Keratinocyte (primary cell): Measurements from ENCODE around the gene C16orf86. TPM values are rescaled to one million over a fixed set of nuclear protein-coding genes. Genes with fewer than 3 reads are reported as not detected.

Experiments used
- DNase-seq: peaks from one replicate; pipeline ENCODE4 v3.0.0-alpha.2; 2011; ENCODE audit warnings: low read depth, missing footprints, low spot score
- FAIRE-seq: peaks from 2 replicates; lab custom pipeline; 2011; peaks lifted over from hg19 to GRCh38; lab: Jason Lieb, UNC
- H2AFZ ChIP-seq: 2 replicates; pipeline ENCODE4 v1.6.0; 2012; ENCODE audit warnings: low read length, control low read depth, inconsistent platforms; ENCODE audit not compliant: control insufficient read depth
- H3K27ac ChIP-seq: 2 replicates; pipeline ENCODE4 v1.5.1; 2011; ENCODE audit warnings: low read length; ENCODE audit not compliant: control insufficient read depth, insufficient read depth
- H3K27me3 ChIP-seq: 3 replicates; pipeline ENCODE4 v1.6.0; 2011; ENCODE audit warnings: low read length; ENCODE audit not compliant: control insufficient read depth, insufficient read depth; ENCODE audit errors: extremely low read depth
- H3K36me3 ChIP-seq, 2 experiments: 2 replicates in 1 of 2; 3 replicates in 1 of 2; pipeline ENCODE4 v1.5.1; 2011; ENCODE audit warnings: low read length in 2 of 2, mild to moderate bottlenecking in 1 of 2; ENCODE audit not compliant: control insufficient read depth in 2 of 2, insufficient read depth in 2 of 2; ENCODE audit errors: extremely low read depth in 1 of 2
- H3K4me1 ChIP-seq: 3 replicates; pipeline ENCODE4 v1.5.1; 2011; ENCODE audit warnings: low read length; ENCODE audit not compliant: control insufficient read depth, insufficient read depth; ENCODE audit errors: extremely low read depth
- H3K4me2 ChIP-seq: 3 replicates; pipeline ENCODE4 v1.6.0; 2011; ENCODE audit warnings: low read depth, low read length; ENCODE audit not compliant: control insufficient read depth, insufficient read depth; ENCODE audit errors: extremely low read depth
- H3K4me3 ChIP-seq, 3 experiments: fragments of 200-600 bp in 1 of 3; sonication (generic) in 1 of 3; 2 replicates in 2 of 3; 3 replicates in 1 of 3; pipeline ENCODE4 v1.5.1; 2011 to 2016; ENCODE audit warnings: low read length in 3 of 3, mild to moderate bottlenecking in 3 of 3, control low read depth in 2 of 3, inconsistent platforms in 1 of 3, low read depth in 1 of 3, mixed read lengths in 1 of 3, mixed run types in 1 of 3, moderate library complexity in 1 of 3; ENCODE audit not compliant: control insufficient read depth in 2 of 3, insufficient read depth in 2 of 3; ENCODE audit errors: extremely low read depth in 1 of 3
- H3K79me2 ChIP-seq: 2 replicates; pipeline ENCODE4 v1.6.0; 2012; ENCODE audit warnings: low read length; ENCODE audit not compliant: control insufficient read depth, insufficient read depth
- H3K9ac ChIP-seq: 3 replicates; pipeline ENCODE4 v1.6.0; 2011; ENCODE audit warnings: low read length; ENCODE audit not compliant: control insufficient read depth, insufficient read depth; ENCODE audit errors: extremely low read depth
- H3K9me1 ChIP-seq: 3 replicates; pipeline ENCODE4 v1.6.0; 2011; ENCODE audit warnings: low read length; ENCODE audit not compliant: control insufficient read depth, insufficient read depth; ENCODE audit errors: extremely low read depth
- H3K9me3 ChIP-seq: 2 replicates; pipeline ENCODE4 v1.5.1; 2012; ENCODE audit warnings: low read depth, low read length; ENCODE audit not compliant: control insufficient read depth
- H4K20me1 ChIP-seq: 3 replicates; pipeline ENCODE4 v1.6.0; 2011; ENCODE audit warnings: low read length; ENCODE audit not compliant: control insufficient read depth, insufficient read depth; ENCODE audit errors: extremely low read depth
- EZH2 ChIP-seq: IDR thresholded peaks from one replicate; pipeline ENCODE4 v1.6.1; 2012; ENCODE audit warnings: inconsistent platforms, mild to moderate bottlenecking, low read length, moderate library complexity
- dilution Hi-C: fragments of 300-500 bp; cut with MboI; formaldehyde crosslinking; loops from one replicate; pipeline ENCODE4 v1.7.0; 2020; ENCODE audit warnings: low sequenced_read_pairs; ENCODE audit not compliant: extremely low pct_ligation_motif_present
- polyA plus RNA-seq, 5 experiments: library from polyadenylated mRNA; depleted of rRNA in 3 of 5; stranded (reverse) in 3 of 5; stranded (forward) in 1 of 5; unstranded in 1 of 5; fragments of >200 nt; gene quantifications; 1 replicate in 1 of 5; 2 replicates in 3 of 5; 3 replicates in 1 of 5; pipeline versions ENCODE4 v1.2.1 to v1.2.3, GENCODE V29; 2011 to 2012; ENCODE audit warnings: missing spikeins in 2 of 5, low read depth in 1 of 5, low replicate concordance in 1 of 5
- TF ChIP-seq, protein P1 (sequence below), 3 experiments: IDR thresholded peaks in 1 of 3; conservative IDR thresholded peaks in 1 of 3; optimal IDR thresholded peaks in 1 of 3; 2 replicates in 2 of 3; 3 replicates in 1 of 3; pipeline versions ENCODE3 to v1.5.1; 2011; ENCODE audit warnings: low read length in 3 of 3, mild to moderate bottlenecking in 3 of 3, moderate library complexity in 2 of 3, control low read depth in 1 of 3, inconsistent platforms in 1 of 3; ENCODE audit not compliant: insufficient read depth in 2 of 3; ENCODE audit errors: extremely low read depth in 1 of 3

Gene C16orf86
- polyA plus RNA-seq, 1 donor (not counting 4 experiments of a cell fraction or from before 2014, with no cell fraction given): 0.17 TPM

DNA sequence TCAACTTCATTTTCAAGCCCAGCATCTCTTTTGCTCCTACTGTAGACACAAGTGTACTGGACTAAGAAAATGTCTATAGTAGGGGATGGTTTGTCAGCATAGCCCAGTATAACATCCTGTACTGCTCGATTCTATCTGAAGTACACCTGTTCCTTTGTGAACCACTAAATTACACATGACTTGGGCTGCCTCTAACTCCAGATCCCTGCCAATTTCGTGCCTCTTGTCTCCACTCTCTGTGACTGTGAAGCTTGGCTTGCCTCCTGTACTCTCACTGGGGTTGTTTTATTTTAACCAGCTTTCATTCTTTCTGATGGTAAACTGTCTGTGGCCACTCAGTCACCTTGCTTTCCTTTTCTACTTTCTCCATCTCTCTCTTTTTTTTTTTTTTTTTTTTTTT lies 28.0 kb downstream of the C16orf86 start:
- no peak overlapping the region for H3K4me3 ChIP-seq
- DNase-seq (no peak), FAIRE-seq (no peak)
- no peaks in the 10 kb centered on the region for H3K9me1 ChIP-seq
- H3K36me3 ChIP-seq: peaks cover 2 to 3% of the 10 kb centered on the region in 2 experiments
- no peaks in the 10 kb centered on the region for H3K27me3 ChIP-seq
- H3K27ac ChIP-seq: no peak overlapping the region
- no peaks in the 10 kb centered on the region for H3K9me3 ChIP-seq
- no peak overlapping the region for H3K4me2 ChIP-seq
- H2AFZ ChIP-seq: no peak overlapping the region
- H3K4me1 ChIP-seq: peaks cover 10% of the 10 kb centered on the region
- dilution Hi-C loops: no loop called here
- peaks cover 25% of the 10 kb centered on the region for H3K79me2 ChIP-seq
- peaks cover 3% of the 10 kb centered on the region for H4K20me1 ChIP-seq
- TF ChIP-seq EZH2: no peak
- TF ChIP-seq, protein P1, sequence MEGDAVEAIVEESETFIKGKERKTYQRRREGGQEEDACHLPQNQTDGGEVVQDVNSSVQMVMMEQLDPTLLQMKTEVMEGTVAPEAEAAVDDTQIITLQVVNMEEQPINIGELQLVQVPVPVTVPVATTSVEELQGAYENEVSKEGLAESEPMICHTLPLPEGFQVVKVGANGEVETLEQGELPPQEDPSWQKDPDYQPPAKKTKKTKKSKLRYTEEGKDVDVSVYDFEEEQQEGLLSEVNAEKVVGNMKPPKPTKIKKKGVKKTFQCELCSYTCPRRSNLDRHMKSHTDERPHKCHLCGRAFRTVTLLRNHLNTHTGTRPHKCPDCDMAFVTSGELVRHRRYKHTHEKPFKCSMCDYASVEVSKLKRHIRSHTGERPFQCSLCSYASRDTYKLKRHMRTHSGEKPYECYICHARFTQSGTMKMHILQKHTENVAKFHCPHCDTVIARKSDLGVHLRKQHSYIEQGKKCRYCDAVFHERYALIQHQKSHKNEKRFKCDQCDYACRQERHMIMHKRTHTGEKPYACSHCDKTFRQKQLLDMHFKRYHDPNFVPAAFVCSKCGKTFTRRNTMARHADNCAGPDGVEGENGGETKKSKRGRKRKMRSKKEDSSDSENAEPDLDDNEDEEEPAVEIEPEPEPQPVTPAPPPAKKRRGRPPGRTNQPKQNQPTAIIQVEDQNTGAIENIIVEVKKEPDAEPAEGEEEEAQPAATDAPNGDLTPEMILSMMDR (optimal IDR thresholded peaks at IDR 0.05 in 1 of 3, IDR thresholded peaks at IDR 0.05 in 1 of 3, conservative IDR thresholded peaks at IDR 0.05 in 1 of 3; ENCODE audit: extremely low read depth in 1 of 3, insufficient read depth in 2 of 3, low read length in 3 of 3): no peak
- no peak overlapping the region for H3K9ac ChIP-seq

DNA sequence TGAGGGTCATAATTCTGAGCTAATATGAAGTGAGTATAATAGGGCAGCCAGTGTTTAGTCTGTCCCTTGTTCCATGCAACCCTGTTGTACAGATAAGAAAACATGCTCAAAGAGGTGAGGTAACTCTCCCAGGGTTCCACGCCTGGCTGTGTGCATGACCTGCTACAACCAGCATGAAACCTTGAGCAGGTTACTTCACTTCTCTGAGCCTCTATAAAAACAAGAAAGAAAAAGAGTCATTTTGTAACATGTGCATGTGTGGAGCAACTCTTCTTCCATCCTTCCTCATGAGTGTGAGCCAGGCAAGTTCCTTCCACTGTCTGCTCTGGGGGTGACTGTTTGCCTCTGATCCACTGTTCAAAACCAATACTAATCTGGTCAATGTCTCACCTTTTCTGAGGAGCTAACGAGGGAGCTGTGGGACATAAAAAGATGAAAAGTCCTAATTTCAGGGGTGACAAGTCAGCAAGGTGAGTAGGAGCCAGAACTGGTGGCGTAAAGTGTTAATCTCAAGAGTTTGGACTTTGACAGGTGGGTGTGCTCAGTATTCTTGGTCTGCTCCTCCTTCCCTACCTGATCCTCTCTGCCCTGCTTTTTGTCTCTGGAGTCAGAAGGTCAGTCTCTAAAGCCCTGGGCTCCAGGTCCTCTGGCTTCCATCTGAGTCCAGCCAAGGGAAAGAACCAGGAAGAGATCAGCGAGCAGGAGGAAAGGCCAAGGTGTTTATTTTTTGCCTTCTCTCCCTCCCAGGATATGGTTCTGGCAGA lies 31.0 kb downstream of the C16orf86 start:
- dilution Hi-C loops: no loop called here
- peaks cover 36% of the 10 kb centered on the region for H3K79me2 ChIP-seq
- no peak overlapping the region for H3K4me3 ChIP-seq
- H3K9me1 ChIP-seq: no peaks in the 10 kb centered on the region
- FAIRE-seq (no peak), DNase-seq (no peak)
- TF ChIP-seq EZH2: no peak
- TF ChIP-seq, protein P1 (optimal IDR thresholded peaks at IDR 0.05 in 1 of 3, IDR thresholded peaks at IDR 0.05 in 1 of 3, conservative IDR thresholded peaks at IDR 0.05 in 1 of 3; ENCODE audit: extremely low read depth in 1 of 3, insufficient read depth in 2 of 3, low read length in 3 of 3): no peak
- H2AFZ ChIP-seq: no peak overlapping the region
- peaks cover 3 to 4% of the 10 kb centered on the region in 2 experiments for H3K36me3 ChIP-seq
- no peaks in the 10 kb centered on the region for H3K27me3 ChIP-seq
- H3K4me2 ChIP-seq: no peak overlapping the region
- no peak overlapping the region for H3K9ac ChIP-seq
- H3K9me3 ChIP-seq: no peaks in the 10 kb centered on the region
- H3K4me1 ChIP-seq: peaks cover 10% of the 10 kb centered on the region
- no peak overlapping the region for H3K27ac ChIP-seq
- H4K20me1 ChIP-seq: peaks cover 3% of the 10 kb centered on the region
